Measurements from ENCODE around the gene PRPF18.

Gene PRPF18

DNA sequence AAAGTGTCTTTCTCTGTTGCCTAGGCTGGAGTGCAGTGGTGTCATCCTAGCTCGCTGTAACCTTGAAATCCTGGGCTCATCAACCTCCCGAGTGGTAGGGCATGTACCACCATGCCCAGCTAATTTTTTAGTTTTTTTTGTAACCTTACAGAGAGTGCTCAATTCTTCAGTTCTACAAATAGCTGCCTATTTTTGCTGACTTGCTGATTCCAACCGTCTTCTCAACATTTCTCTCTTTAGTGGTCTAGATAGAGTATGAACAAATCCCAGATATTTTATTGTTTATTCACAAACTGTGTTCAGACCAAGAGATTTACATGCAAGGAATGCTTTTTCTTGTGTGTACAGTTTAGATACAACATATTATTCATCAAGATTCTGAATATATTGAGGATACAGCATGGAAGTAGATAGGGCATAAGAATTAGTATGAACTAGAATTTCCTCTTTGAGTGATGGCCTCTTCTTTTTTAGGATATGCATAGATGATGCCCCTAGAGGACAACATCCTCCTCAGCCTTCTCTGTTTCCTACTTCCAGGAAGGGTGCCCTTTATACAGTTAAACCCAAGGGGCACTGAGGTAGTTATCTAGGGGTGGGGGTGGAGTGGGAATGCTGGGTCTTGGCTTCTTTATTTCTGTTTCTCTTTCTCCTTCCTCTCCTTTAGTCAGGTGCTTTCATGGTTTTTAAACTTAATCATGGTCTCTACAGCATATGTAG, 26.0 kb downstream of the PRPF18 start:
- H3K4me2 ChIP-seq (ENCODE audit: low read depth, low read length): no peak overlapping the region
- no peak overlapping the region for H3K27ac ChIP-seq (ENCODE audit: low read length)
- TF ChIP-seq, protein P1, sequence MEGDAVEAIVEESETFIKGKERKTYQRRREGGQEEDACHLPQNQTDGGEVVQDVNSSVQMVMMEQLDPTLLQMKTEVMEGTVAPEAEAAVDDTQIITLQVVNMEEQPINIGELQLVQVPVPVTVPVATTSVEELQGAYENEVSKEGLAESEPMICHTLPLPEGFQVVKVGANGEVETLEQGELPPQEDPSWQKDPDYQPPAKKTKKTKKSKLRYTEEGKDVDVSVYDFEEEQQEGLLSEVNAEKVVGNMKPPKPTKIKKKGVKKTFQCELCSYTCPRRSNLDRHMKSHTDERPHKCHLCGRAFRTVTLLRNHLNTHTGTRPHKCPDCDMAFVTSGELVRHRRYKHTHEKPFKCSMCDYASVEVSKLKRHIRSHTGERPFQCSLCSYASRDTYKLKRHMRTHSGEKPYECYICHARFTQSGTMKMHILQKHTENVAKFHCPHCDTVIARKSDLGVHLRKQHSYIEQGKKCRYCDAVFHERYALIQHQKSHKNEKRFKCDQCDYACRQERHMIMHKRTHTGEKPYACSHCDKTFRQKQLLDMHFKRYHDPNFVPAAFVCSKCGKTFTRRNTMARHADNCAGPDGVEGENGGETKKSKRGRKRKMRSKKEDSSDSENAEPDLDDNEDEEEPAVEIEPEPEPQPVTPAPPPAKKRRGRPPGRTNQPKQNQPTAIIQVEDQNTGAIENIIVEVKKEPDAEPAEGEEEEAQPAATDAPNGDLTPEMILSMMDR (IDR thresholded peaks at IDR 0.05; ENCODE audit: low read length): no peak
- no peak for TF ChIP-seq EZH2 (optimal IDR thresholded peaks at IDR 0.05; ENCODE audit: low read depth, low read length)
- TF ChIP-seq EZH2phosphoT487 (IDR thresholded peaks at IDR 0.05; ENCODE audit: low read length): no peak
- DNase-seq: no peak
- H3K79me2 ChIP-seq (ENCODE audit: low read length): no peaks in the 10 kb centered on the region
- H3F3A ChIP-seq (ENCODE audit: insufficient read depth, low read length): no peaks in the 10 kb centered on the region
- peaks cover 12% of the 10 kb centered on the region for H3K36me3 ChIP-seq (replicated peaks; ENCODE audit: insufficient read depth, low read length)
- no peaks in the 10 kb centered on the region for H3K9me2 ChIP-seq (replicated peaks; ENCODE audit: insufficient read depth, low read length)
- H3K4me1 ChIP-seq (ENCODE audit: low read length): 0 out of 2 replicates have a peak, but pooled peaks cover 5% of the 10 kb centered on the region
- H3K9me3 ChIP-seq (replicated peaks; ENCODE audit: insufficient read depth, low read length): no peaks in the 10 kb centered on the region
- no peak overlapping the region for H3K4me3 ChIP-seq (ENCODE audit: low read length)
- H2AFZ ChIP-seq (ENCODE audit: low read length): no peak overlapping the region
- no peaks in the 10 kb centered on the region for H3K27me3 ChIP-seq (replicated peaks; ENCODE audit: insufficient read depth, low read length)
- H3K9ac ChIP-seq (ENCODE audit: low read length): no peak overlapping the region
- H4K20me1 ChIP-seq (ENCODE audit: insufficient read depth, low read length): no peaks in the 10 kb centered on the region

DNA sequence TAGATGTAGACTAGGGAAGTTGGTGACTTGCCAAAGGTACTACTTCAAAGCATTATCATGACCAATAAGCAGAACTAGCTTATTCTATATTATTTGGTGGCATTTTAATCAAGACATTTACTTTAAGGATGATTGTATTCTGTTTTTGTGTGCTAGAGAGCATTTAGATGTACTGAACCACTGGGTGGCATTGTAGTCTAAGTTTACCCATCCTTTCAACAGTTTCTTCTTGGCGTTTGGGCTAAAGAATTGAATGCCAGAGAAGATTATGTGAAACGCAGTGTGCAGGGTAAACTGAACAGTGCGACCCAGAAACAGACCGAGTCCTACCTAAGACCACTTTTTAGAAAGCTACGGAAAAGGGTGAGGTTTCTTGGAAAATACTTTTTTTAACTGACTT, 26.8 kb downstream of the PRPF18 start:
- no peaks in the 10 kb centered on the region for H3F3A ChIP-seq (ENCODE audit: insufficient read depth, low read length)
- H3K27ac ChIP-seq (ENCODE audit: low read length): no peak overlapping the region
- TF ChIP-seq, protein P1 (IDR thresholded peaks at IDR 0.05; ENCODE audit: low read length): no peak
- no peak for TF ChIP-seq EZH2phosphoT487 (IDR thresholded peaks at IDR 0.05; ENCODE audit: low read length)
- TF ChIP-seq EZH2 (optimal IDR thresholded peaks at IDR 0.05; ENCODE audit: low read depth, low read length): no peak
- no peaks in the 10 kb centered on the region for H3K9me3 ChIP-seq (replicated peaks; ENCODE audit: insufficient read depth, low read length)
- H2AFZ ChIP-seq (ENCODE audit: low read length): no peak overlapping the region
- DNase-seq: no peak
- H3K9ac ChIP-seq (ENCODE audit: low read length): no peak overlapping the region
- peaks cover 12% of the 10 kb centered on the region for H3K36me3 ChIP-seq (replicated peaks; ENCODE audit: insufficient read depth, low read length)
- H4K20me1 ChIP-seq (ENCODE audit: insufficient read depth, low read length): no peaks in the 10 kb centered on the region
- H3K27me3 ChIP-seq (replicated peaks; ENCODE audit: insufficient read depth, low read length): no peaks in the 10 kb centered on the region
- no peaks in the 10 kb centered on the region for H3K9me2 ChIP-seq (replicated peaks; ENCODE audit: insufficient read depth, low read length)
- 0 out of 2 replicates have a peak, but pooled peaks cover 2% of the 10 kb centered on the region for H3K4me1 ChIP-seq (ENCODE audit: low read length)
- no peak overlapping the region for H3K4me3 ChIP-seq (ENCODE audit: low read length)
- H3K79me2 ChIP-seq (ENCODE audit: low read length): no peaks in the 10 kb centered on the region
- H3K4me2 ChIP-seq (ENCODE audit: low read depth, low read length): no peak overlapping the region

DNA sequence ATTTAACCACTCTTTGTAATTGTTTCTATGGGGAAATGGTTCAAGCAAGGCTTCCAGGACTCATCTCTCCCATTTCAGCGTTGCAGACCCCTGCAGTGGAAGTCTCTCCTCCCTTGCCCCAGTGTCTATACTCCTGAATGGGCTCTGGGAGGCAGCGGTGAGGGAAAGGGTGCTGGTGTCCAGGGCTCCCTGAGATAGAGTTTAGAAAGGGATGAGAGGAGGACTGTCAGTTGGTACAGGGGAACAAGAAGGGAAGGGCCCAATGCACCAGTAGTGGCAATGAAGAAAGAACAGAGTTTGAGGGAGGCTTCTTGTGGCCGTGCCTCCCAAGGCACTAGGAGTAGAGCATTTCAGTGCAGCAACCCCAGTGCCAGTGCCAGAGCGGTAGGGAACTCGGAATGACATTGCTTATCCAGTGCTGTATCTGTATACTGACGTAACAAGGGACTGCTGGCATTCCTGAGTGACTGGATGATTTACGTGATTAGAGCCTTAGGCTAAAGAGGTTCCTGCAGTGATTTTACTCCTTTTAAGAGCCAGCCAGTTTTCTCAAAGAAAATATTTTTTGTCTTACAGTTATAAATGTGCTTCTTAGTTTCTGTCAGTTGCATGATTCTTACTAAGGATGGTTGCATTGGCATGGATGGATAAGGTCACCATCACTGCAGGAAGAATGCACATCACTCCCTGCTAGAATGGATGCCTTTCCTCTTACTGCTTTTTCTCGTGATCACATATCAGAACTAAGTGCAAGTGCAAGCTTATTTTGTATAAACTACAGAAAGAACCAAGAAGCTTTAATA, 28.0 kb downstream of the PRPF18 start:
- H3K4me1 ChIP-seq (ENCODE audit: low read length): no peaks in the 10 kb centered on the region
- H3K9ac ChIP-seq (ENCODE audit: low read length): no peak overlapping the region
- H4K20me1 ChIP-seq (ENCODE audit: insufficient read depth, low read length): no peaks in the 10 kb centered on the region
- no peak for DNase-seq
- H3K27ac ChIP-seq (ENCODE audit: low read length): no peak overlapping the region
- no peaks in the 10 kb centered on the region for H3K9me3 ChIP-seq (replicated peaks; ENCODE audit: insufficient read depth, low read length)
- no peak overlapping the region for H3K4me3 ChIP-seq (ENCODE audit: low read length)
- H2AFZ ChIP-seq (ENCODE audit: low read length): no peak overlapping the region
- H3K4me2 ChIP-seq (ENCODE audit: low read depth, low read length): no peak overlapping the region
- H3K9me2 ChIP-seq (replicated peaks; ENCODE audit: insufficient read depth, low read length): no peaks in the 10 kb centered on the region
- TF ChIP-seq EZH2phosphoT487 (IDR thresholded peaks at IDR 0.05; ENCODE audit: low read length) (no peak), EZH2 (optimal IDR thresholded peaks at IDR 0.05; ENCODE audit: low read depth, low read length) (no peak)
- TF ChIP-seq, protein P1 (IDR thresholded peaks at IDR 0.05; ENCODE audit: low read length): no peak
- no peaks in the 10 kb centered on the region for H3K27me3 ChIP-seq (replicated peaks; ENCODE audit: insufficient read depth, low read length)
- H3K79me2 ChIP-seq (ENCODE audit: low read length): no peaks in the 10 kb centered on the region
- peaks cover 11% of the 10 kb centered on the region for H3K36me3 ChIP-seq (replicated peaks; ENCODE audit: insufficient read depth, low read length)
- no peaks in the 10 kb centered on the region for H3F3A ChIP-seq (ENCODE audit: insufficient read depth, low read length)
